HFF-Myc (cell line): ENCODE measurements around the gene TTC33.
A peak's percentile ranks its signal among the peaks of the same experiment; 100 is the strongest.

Experiments used
- DNase-seq: peaks from one replicate; pipeline ENCODE4 v3.0.0-alpha.2; 2011; ENCODE audit warnings: low read depth; ENCODE audit errors: extremely low read depth
- H3K4me3 ChIP-seq: replicated peaks from 2 replicates; pipeline ENCODE4 v1.5.1; 2011; ENCODE audit warnings: low read depth, mild to moderate bottlenecking, control low read depth, low read length
- CTCF ChIP-seq: IDR thresholded peaks from 2 replicates; pipeline ENCODE4 v1.5.1; 2012; ENCODE audit warnings: mild to moderate bottlenecking, low read depth, low read length, control low read depth; ENCODE audit errors: missing control alignments

Gene TTC33

GRCh38 chr5:40679148-40679912, 76.4 kb downstream of the TTC33 start:
- no peak for TF ChIP-seq CTCF
- DNase-seq = peak; percentile 39
- peak overlapping the region; percentile 57 for H3K4me3 ChIP-seq

- peak overlapping the region; percentile 57 for H3K4me3 ChIP-seq
- DNase-seq = no peak
- no peak for TF ChIP-seq CTCF
Measured at GRCh38 chr5:40678460-40679147, 77.2 kb downstream of the TTC33 start.

GRCh38 chr5:40678026-40678425, 77.7 kb downstream of the TTC33 start:
- DNase-seq = no peak
- H3K4me3 ChIP-seq = peak overlapping the region; percentile 57; the same call in 1 of the 2 replicates
- TF ChIP-seq CTCF = no peak

- H3K4me3 ChIP-seq = no peak overlapping the region
- TF ChIP-seq CTCF = no peak
- no peak for DNase-seq
Measured at GRCh38 chr5:40677456-40677855, 78.3 kb downstream of the TTC33 start.

GRCh38 chr5:40676613-40677343, 79.0 kb downstream of the TTC33 start:
- peak; percentile 42 for DNase-seq
- no peak for TF ChIP-seq CTCF
- no peak overlapping the region for H3K4me3 ChIP-seq

- DNase-seq = no peak
- H3K4me3 ChIP-seq = no peak overlapping the region
- TF ChIP-seq CTCF = no peak
Measured at GRCh38 chr5:40675396-40676133, 80.2 kb downstream of the TTC33 start.
